Left forelimb (tissue), 1 donor: Measurements from ENCODE around the gene CHIT1.

ENCODE experiments used
- DNase-seq: peaks from one replicate; pipeline ENCODE4 v3.0.0-alpha.2; 2018; ENCODE audit warnings: low spot score

Gene CHIT1

GRCh38 chr1:203175237-203175826 is 54.1 kb downstream of the CHIT1 start, which contains the start of gene MYBPH:
Gene MYBPH, minus strand, starts transcription at chr1:203175826. Its CDS starts 71 bp downstream, at chr1:203175755.
- DNase-seq, result no peak

DNA sequence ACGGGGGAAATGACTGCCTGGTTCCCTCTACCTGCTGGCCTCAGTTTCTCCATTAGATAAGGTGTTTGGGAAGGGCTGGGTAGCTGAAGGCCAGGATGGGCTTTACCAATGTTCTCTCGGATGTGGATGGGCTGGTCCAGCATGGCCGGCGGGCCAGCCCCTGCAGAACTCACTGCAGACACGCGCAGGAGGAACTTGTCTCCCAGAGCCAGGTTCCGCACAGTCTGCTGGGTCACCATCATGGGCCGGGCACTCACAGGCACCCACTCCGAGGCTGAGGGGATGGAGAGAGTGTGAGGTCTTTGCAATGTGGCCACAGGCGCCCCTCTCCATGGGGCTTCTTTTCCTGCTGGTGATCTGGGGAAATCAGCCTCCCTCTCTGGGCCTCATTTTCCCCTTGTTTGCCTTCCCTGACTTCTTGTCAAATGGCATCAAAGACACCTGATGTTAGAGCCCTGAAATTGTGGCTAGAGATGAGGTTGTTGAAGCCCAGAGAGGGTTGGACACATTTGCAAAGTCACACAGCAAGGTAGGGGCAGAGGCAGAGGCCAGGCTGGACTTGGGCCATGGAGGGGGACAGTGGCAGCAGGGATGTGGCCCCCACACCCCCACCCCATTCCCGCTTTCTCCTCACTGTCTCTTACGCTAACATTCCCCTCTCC is 55.0 kb downstream of the CHIT1 start:
- DNase-seq, result no peak

- no peak for DNase-seq
Measured at GRCh38 chr1:203173566-203173965, 55.9 kb downstream of the CHIT1 start.

DNA sequence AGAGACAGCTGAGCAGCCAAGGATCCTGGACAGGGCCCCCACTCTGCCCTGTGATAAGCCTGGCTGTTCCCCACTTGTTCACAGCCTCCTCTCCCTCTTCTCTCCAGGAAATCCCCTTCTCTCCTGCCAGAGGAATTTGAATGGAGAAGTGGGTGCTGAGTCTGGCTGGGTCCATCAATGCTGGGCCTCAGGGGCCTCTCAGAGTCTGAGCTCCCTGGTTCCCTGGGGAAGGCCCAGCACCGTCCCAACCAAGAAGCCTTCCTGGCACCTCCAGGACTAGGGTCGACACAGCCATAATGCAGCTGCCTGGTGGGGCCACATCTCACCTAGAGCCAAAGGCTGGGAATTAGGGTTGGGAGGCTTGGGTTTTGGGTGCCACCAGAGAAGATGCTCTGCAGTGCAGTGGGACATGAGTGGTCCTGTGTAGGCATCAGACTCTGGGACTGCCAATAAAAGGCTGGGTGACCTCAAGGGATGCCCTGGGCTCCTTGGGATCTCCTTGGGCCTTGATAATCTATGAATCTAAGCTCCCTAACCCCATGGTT is 56.4 kb downstream of the CHIT1 start:
- no peak for DNase-seq

DNA sequence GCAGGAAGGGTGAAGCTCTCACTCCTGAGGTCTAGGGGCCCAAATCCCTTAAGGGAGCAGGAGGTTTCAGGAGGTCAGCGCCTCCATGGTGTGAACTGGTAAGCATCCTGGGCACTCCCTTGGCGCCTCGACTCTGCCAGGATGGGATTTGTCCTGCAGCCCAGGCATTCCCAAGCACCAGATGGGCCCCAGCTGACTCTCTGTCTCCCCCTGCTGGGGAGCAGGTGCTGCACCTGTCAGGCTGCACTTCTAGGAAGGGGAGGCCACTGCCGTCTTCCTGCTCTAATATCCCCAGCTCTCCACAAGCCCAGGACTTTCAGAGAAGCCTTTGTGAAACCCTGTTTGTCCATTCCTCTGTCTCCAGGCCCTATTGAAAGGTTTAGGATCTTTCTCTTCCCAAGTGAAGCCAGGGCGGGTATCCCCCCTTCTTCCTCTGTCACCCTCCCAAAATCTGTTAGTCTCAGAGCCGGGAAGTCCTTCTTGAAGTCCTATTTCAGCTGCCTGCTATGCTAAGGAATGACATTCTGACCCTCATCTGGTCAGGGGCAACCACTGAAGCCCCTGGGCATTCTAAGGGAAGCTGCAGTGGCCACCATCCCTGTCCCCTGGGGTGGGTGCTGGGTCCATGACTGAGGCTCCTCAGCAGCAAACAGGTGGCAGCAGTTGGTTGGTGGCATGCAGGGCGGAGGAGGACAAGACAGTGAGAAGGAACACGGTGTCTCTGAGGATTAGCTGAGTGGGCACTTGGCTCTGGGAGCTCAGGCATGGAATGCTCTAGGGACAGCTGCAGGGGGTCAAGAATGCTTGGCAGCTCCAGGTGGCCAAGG is 57.1 kb downstream of the CHIT1 start:
- DNase-seq, result no peak

GRCh38 chr1:203171341-203172183 is 57.9 kb downstream of the CHIT1 start:
- no peak for DNase-seq

DNA sequence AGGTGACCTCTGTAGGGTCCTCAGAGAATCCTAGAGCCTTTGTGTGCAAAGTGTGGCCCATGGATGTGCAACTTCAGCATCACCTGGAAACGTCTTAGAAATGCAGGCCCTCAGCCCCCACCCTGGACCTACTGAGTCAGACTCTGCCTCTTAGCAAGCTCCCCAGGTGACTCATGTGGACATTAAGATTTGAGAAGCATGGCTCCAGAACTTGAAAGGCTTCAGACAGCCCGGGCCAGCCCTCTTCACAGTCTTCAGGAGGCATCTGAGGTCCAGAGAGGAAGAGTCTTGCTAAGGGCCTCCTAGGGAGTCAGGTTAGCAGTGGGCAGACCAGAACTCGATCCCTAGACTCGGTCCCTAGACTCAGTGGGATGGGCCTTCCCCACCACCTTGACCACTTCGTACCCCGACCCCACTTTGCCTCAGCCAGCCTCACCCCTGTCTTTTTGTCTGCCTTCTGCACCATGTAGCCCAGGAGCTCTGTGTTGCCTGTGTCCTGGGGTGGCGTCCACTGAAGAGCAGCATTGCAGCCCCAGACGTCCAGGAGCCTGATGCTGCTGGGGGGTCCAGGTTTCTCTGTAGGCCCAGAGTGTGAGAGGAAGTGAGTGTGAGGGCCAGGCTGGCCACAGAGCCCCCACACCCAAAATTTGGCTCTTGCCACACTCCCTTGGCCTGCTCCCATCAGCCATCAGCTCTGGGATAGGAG is 58.7 kb downstream of the CHIT1 start:
- DNase-seq, result no peak

- no peak for DNase-seq
Measured at GRCh38 chr1:203169770-203170520, 59.5 kb downstream of the CHIT1 start.

GRCh38 chr1:203168991-203169390 is 60.5 kb downstream of the CHIT1 start:
- DNase-seq, result no peak

DNA sequence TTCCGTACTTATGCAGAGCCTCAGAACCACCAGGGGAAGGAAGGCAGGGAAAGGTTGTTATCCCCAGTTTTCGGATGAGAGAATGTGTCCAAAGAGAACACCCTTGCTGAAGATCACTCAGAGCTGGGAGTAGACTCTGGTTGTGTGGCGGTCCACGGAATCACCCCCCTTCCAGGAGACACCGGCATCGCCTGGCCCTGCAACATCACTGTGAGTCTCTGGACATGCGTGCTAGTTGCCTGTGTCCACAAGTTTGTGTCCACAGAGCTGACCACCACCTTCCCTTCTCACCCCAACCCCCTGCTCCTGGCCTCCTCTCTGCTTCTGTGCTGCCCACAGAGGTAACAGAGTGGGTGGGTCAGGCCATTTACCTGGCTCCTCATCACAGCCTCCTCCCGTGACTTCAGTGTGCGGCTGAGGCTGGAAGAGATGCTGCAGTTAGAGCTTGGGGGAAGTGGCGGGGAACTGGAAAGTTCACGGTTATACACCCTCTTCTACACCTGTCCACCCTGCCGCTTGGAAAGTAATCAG is 61.2 kb downstream of the CHIT1 start:
- DNase-seq, result no peak

GRCh38 chr1:203167913-203168200 is 61.6 kb downstream of the CHIT1 start:
- no peak for DNase-seq

DNA sequence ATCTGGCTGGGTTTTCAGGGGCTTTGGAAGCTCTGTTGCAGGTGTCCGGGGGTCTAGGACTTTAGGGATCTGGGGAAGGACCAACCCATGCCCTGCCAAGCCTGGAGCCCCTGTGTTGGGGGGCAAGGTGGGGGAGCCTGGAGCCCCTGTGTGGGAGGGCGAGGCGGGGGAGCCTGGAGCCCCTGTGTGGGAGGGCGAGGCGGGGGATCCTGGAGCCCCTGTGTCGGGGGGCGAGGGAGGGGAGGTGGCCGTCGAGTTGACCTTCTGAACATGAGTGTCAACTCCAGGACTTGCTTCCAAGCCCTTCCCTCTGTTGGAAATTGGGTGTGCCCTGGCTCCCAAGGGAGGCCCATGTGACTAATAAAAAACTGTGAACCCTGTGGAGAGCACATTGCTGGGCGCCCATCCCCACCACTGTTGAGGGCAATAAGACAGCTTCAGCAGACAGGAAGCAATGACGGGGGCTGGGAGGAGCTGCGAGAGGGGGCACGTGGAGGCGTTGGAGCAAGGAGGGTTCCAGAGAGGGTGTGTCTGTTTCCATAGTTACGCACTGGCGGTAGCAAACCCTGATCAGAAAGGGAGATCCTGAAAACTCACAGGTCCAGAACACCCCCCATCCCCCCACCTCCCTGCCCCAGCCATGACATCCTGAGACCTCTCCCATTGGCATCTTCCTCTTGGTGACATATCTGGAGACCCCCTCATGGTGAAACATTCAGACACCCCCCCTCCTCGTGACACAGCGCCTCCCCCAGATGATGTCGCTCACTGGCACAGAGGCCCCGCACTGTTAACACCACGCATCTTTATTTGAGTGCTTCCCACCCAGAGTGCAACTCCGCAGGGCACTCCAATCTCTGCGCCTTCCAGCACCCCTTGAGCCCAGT is 62.2 kb downstream of the CHIT1 start:
- no peak for DNase-seq

DNA sequence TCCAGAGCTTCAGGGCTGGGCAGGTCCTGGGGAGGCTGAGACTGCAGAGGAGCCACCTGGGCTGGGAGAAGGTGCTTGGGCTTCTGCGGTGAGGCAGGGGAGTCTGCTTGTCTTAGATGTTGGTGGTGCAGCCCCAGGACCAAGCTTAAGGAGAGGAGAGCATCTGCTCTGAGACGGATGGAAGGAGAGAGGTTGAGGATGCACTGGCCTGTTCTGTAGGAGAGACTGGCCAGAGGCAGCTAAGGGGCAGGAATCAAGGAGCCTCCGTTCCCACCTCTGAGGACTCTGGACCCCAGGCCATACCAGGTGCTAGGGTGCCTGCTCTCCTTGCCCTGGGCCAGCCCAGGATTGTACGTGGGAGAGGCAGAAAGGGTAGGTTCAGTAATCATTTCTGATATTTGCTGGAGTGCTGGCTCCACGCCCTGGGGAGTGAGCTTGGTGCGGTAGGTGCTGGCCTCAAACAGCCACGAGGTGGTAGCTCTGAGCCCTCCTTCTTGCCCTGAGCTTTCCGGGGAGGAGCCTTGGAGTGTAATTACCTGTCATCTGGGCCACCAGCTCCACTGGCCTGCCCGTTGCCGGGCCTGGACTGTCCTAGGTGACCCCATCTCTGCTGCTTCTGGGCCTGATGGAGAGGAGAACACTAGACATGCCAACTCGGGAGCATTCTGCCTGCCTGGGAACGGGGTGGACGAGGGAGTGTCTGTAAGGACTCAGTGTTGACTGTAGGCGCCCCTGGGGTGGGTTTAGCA is 63.1 kb downstream of the CHIT1 start:
- DNase-seq, result no peak
